Measurements from ENCODE around the gene MCTP1. TPM values are rescaled to one million over a fixed set of nuclear protein-coding genes. Genes with fewer than 3 reads are reported as not detected.

Gene MCTP1
- total RNA-seq, 1 donor from 2014 or later = 9.1 TPM

DNA sequence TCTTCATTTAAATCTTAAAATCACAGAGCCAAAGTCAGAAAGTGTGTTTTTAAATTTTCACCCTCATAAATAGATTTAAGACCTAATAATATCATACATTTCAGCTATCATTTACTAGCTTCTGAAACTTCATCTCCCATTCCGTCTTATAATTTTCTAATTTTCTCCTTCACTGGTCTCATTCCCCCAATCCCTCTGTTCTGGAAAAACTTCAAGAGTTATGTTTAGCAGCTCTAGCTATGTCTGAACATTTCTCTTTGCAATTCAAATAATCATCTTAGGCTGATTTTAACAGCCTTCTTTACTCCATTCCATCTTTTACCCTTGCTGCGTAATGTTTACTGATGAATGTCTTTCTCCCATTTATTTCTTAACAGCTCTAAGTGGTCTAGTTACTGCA lies 474.0 kb downstream of the MCTP1 start:
- Mint-ChIP-seq H3K4me1 (peaks cover 3% of the 10 kb centered on the region), H3K27me3 (ENCODE audit: low read depth) (peaks cover 7% of the 10 kb centered on the region), H3K36me3 (no peaks in the 10 kb centered on the region), H3K9me3 (no peaks in the 10 kb centered on the region), H3K4me3 (no peak overlapping the region), H3K27ac (no peak overlapping the region)
- TF ChIP-seq, protein P1, sequence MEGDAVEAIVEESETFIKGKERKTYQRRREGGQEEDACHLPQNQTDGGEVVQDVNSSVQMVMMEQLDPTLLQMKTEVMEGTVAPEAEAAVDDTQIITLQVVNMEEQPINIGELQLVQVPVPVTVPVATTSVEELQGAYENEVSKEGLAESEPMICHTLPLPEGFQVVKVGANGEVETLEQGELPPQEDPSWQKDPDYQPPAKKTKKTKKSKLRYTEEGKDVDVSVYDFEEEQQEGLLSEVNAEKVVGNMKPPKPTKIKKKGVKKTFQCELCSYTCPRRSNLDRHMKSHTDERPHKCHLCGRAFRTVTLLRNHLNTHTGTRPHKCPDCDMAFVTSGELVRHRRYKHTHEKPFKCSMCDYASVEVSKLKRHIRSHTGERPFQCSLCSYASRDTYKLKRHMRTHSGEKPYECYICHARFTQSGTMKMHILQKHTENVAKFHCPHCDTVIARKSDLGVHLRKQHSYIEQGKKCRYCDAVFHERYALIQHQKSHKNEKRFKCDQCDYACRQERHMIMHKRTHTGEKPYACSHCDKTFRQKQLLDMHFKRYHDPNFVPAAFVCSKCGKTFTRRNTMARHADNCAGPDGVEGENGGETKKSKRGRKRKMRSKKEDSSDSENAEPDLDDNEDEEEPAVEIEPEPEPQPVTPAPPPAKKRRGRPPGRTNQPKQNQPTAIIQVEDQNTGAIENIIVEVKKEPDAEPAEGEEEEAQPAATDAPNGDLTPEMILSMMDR (IDR thresholded peaks at IDR 0.05; ENCODE audit: unreplicated experiment) = no peak
- no peak for DNase-seq (ENCODE audit: low spot score in 2 of 2, unreplicated experiment in 2 of 2)

DNA sequence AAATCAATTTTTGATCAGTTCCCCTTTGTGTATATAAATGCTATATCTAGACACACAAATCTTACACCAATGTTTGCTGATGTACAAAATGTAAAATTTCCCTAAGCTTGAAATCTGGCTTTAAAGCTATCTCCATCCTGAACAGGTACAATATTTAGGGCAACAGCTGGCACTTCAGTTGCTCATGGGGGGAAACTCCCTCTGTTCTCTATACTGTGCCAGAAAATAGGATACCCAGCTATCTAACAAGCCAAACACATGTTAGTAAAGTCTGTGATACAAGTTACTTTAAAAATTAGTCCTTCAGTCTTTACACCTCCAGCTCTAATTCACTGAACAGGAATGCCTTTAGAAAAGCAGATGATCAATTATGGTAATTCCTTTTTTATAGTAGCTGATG lies 474.6 kb downstream of the MCTP1 start:
- Mint-ChIP-seq H3K9me3 (no peaks in the 10 kb centered on the region), H3K36me3 (no peaks in the 10 kb centered on the region), H3K27me3 (ENCODE audit: low read depth) (peaks cover 7% of the 10 kb centered on the region), H3K27ac (no peak overlapping the region), H3K4me3 (no peak overlapping the region), H3K4me1 (no peaks in the 10 kb centered on the region)
- TF ChIP-seq, protein P1 (IDR thresholded peaks at IDR 0.05; ENCODE audit: unreplicated experiment) = no peak
- no peak for DNase-seq (ENCODE audit: low spot score in 2 of 2, unreplicated experiment in 2 of 2)

DNA sequence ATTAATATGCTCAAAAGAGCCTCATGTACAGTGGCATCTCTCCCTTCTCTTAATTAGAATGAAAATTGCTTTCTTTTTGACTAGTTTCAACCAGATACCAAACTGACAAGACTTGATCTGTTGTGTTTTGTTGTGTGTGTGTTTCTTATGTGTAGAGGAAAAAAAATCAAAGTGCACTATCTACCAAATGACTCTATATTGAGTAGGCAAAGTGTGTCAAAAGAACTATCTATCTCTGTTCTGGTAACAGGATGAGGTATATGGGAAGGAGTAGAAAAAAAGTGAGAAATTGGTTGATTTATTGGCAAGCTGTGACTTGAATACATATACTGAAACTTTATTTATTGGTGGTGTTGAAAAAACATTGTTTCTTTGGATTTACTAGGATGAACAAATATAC lies 476.4 kb downstream of the MCTP1 start:
- H3K9me3 Mint-ChIP-seq = no peaks in the 10 kb centered on the region
- H3K36me3 Mint-ChIP-seq = no peaks in the 10 kb centered on the region
- DNase-seq (ENCODE audit: low spot score in 2 of 2, unreplicated experiment in 2 of 2) = no peak
- TF ChIP-seq, protein P1 (IDR thresholded peaks at IDR 0.05; ENCODE audit: unreplicated experiment) = no peak
- H3K27me3 Mint-ChIP-seq (ENCODE audit: low read depth) = peaks cover 7% of the 10 kb centered on the region
- no peak overlapping the region for H3K4me3 Mint-ChIP-seq
- H3K27ac Mint-ChIP-seq = no peak overlapping the region
- H3K4me1 Mint-ChIP-seq = no peaks in the 10 kb centered on the region

DNA sequence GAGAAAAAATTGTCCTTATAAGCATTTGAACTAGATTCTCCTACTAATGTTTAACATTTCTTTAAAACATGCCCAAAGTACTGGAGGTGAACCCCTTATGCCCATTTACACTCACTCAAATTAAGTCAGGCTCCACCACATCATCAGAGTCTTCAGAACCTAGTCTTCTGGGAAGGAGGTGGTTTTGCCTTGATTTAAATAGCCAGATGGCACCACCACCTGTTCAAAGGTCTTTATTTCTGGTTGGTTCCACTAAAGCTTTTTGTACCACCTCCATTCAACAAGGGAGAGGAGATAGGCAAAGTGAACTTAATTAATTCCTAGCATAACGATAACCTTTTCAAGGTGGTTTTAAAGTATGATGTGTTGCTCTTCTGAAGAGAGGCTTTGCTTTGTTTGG lies 476.9 kb downstream of the MCTP1 start:
- DNase-seq (ENCODE audit: low spot score in 2 of 2, unreplicated experiment in 2 of 2) = no peak
- no peaks in the 10 kb centered on the region for H3K4me1 Mint-ChIP-seq
- no peaks in the 10 kb centered on the region for H3K36me3 Mint-ChIP-seq
- no peak overlapping the region for H3K27ac Mint-ChIP-seq
- no peak overlapping the region for H3K4me3 Mint-ChIP-seq
- TF ChIP-seq, protein P1 (IDR thresholded peaks at IDR 0.05; ENCODE audit: unreplicated experiment) = no peak
- H3K9me3 Mint-ChIP-seq = no peaks in the 10 kb centered on the region
- peaks cover 7% of the 10 kb centered on the region for H3K27me3 Mint-ChIP-seq (ENCODE audit: low read depth)

DNA sequence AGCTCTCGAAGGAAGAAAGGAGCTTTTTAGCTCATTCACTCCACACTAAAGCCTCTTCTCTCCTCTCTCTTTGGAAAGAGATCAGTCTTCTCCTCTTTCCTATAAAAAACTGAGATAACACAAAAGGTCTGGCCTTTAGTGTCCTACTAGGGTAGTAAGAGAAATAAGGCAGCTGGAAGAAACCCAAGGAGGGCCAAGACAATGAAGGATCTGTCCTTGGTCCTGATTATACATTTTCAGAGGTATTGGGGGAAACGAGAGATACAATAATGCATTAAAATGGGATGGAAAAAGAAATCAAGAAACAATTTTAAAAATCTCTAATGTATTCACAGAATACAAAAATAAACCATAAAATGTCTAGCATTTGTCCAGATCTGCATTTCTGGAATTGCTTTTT lies 482.4 kb downstream of the MCTP1 start:
- Mint-ChIP-seq H3K27ac (no peak overlapping the region), H3K27me3 (ENCODE audit: low read depth) (peaks cover 2% of the 10 kb centered on the region)

More for the DNA sequence above, 482.4 kb downstream of the MCTP1 start:
- no peak for DNase-seq (ENCODE audit: low spot score in 2 of 2, unreplicated experiment in 2 of 2)
- TF ChIP-seq, protein P1 (IDR thresholded peaks at IDR 0.05; ENCODE audit: unreplicated experiment) = no peak
- Mint-ChIP-seq H3K36me3 (no peaks in the 10 kb centered on the region), H3K4me3 (no peak overlapping the region), H3K4me1 (no peaks in the 10 kb centered on the region), H3K9me3 (no peaks in the 10 kb centered on the region)
